Mesendoderm (in vitro differentiated cells): ENCODE data around the gene TMUB2. TPM values are rescaled to one million over a fixed set of nuclear protein-coding genes. Genes with fewer than 3 reads are reported as not detected.
"Not testable (repeated sequence)": the region's sequence is repeated elsewhere in the genome, so short reads cannot be mapped to it uniquely, and the experiment has no call there.

Experiments
- DNase-seq: peaks from one replicate; pipeline ENCODE4 v3.0.0; 2013
- H2AK5ac ChIP-seq: 2 replicates; pipeline ENCODE4 v1.6.1; 2013; ENCODE audit warnings: low read length, inconsistent platforms
- H2BK120ac ChIP-seq: 2 replicates; pipeline ENCODE4 v1.6.1; 2013; ENCODE audit warnings: low read depth, mild to moderate bottlenecking, low read length, moderate library complexity, mixed read lengths
- H2BK15ac ChIP-seq: replicated peaks from 2 replicates; pipeline ENCODE4 v1.6.1; 2013; ENCODE audit warnings: low read depth, mild to moderate bottlenecking, moderate library complexity
- H2BK5ac ChIP-seq: 2 replicates; pipeline ENCODE4 v1.6.1; 2013; ENCODE audit warnings: low read length, inconsistent platforms
- H3K18ac ChIP-seq: 2 replicates; pipeline ENCODE4 v1.6.1; 2013; ENCODE audit warnings: mild to moderate bottlenecking, low read length, mixed read lengths
- H3K23ac ChIP-seq: one replicate; pipeline ENCODE4 v1.6.1; 2013; ENCODE audit warnings: low read length
- H3K27ac ChIP-seq: 2 replicates; pipeline ENCODE4 v1.5.1; 2013; ENCODE audit warnings: low read depth, mild to moderate bottlenecking, inconsistent platforms, low read length, moderate library complexity
- H3K27me3 ChIP-seq: 2 replicates; pipeline ENCODE4 v1.6.1; 2013; ENCODE audit warnings: low read length, control low read depth, mild to moderate bottlenecking, inconsistent platforms; ENCODE audit not compliant: insufficient read depth, poor library complexity
- H3K36me3 ChIP-seq: 2 replicates; pipeline ENCODE4 v1.6.1; 2013; ENCODE audit warnings: low read length, inconsistent platforms; ENCODE audit not compliant: control insufficient read depth, insufficient read depth
- H3K4ac ChIP-seq: one replicate; pipeline ENCODE4 v1.6.1; 2013; ENCODE audit warnings: low read depth, mild to moderate bottlenecking, low read length, moderate library complexity
- H3K4me1 ChIP-seq: 2 replicates; pipeline ENCODE4 v1.6.1; 2013; ENCODE audit warnings: low read depth, low read length, inconsistent platforms; ENCODE audit not compliant: control insufficient read depth
- H3K4me2 ChIP-seq: 2 replicates; pipeline ENCODE4 v1.6.1; 2013; ENCODE audit warnings: low read length
- H3K4me3 ChIP-seq: 2 replicates; pipeline ENCODE4 v1.5.1; 2013; ENCODE audit warnings: mild to moderate bottlenecking, low read length
- H3K56ac ChIP-seq: one replicate; pipeline ENCODE4 v1.6.1; 2013; ENCODE audit warnings: low read length
- H3K79me1 ChIP-seq: 2 replicates; pipeline ENCODE4 v1.6.1; 2013; ENCODE audit warnings: low read length, inconsistent platforms
- H3K79me2 ChIP-seq: 2 replicates; pipeline ENCODE4 v1.6.1; 2013; ENCODE audit warnings: mild to moderate bottlenecking, low read length; ENCODE audit not compliant: control insufficient read depth, insufficient read depth
- H3K9ac ChIP-seq: 2 replicates; pipeline ENCODE4 v1.6.1; 2013; ENCODE audit warnings: low read length, inconsistent platforms
- H4K5ac ChIP-seq: one replicate; pipeline ENCODE4 v1.6.1; 2013; ENCODE audit warnings: low read length
- H4K8ac ChIP-seq: one replicate; pipeline ENCODE4 v1.6.1; 2013; ENCODE audit warnings: low read depth, mild to moderate bottlenecking, control low read depth, low read length, moderate library complexity
- WGBS: extraction: QIAGEN DNeasy Blood & Tissue Kit; methylation state at CpG from one replicate; pipeline ENCODE4 v1.1.7; 2013; ENCODE audit warnings: low lambda C conversion rate, missing lambda C conversion rate; ENCODE audit not compliant: insufficient coverage; ENCODE audit errors: extremely low coverage; 5-methylcytosine and 5-hydroxymethylcytosine counted together
- small RNA-seq: library from polyadenylated mRNA; stranded (forward); fragments of <200 nt; extraction: miRNeasy Mini kit (QIAGEN cat#:217004); gene quantifications from one replicate; pipeline ENCODE3, GENCODE V24; 2013; ENCODE audit not compliant: insufficient read depth

TMUB2 gene

DNA sequence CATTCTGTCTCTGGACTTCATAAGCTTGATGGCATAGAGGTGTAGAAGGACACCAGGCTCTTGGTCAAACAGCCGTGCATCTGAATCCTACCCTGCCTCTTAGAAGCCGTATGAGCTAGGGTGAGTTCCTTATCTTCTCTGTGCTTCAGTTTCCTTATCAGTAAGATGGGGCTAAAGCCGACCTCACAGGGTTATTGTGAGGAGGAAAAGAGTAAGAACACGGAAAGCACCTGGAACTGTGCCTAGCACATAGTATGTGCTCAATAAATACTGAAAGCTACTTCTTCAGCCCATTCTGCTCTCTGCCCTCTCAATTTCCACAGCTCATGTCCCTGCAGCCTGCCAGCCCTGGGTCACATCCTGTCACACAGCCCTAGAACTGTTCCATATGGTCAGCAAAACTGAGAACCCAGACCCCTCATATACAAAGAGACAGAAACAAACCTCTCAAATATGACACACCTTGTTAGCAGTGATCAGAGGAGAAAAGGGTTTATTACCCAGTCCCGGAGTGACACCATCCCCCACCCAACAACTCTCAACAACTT is 49.7 kb downstream of the TMUB2 start:
- Histone ChIP-seq H3K4me3 (no peak overlapping the region), H3K27ac (no peak overlapping the region), H3K36me3 (no peaks in the 10 kb centered on the region)

DNA sequence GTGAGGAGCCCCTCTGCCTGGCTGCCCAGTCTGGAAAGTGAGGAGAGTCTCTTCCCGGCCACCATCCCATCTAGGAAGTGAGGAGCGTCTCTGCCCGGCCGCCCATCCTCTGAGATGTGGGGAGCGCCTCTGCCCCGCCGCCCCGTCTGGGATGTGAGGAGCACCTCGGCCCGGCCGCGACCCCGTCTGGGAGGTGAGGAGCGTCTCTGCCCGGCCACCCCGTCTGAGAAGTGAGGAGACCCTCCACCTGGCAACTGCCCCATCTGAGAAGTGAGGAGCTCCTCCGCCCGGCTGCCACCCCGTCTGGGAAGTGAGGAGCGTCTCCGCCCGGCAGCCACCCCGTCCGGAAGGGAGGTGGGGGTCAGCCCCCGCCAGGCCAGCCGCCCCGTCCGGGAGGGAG is 51.1 kb downstream of the TMUB2 start:
- H3K4me2 ChIP-seq, H3K79me2 ChIP-seq, H3K27ac ChIP-seq, H2BK120ac ChIP-seq, H3K4ac ChIP-seq, H2BK15ac ChIP-seq, H3K23ac ChIP-seq, H3K56ac ChIP-seq, DNase-seq, H3K4me3 ChIP-seq, H3K27me3 ChIP-seq, H4K5ac ChIP-seq, H3K9ac ChIP-seq, H3K79me1 ChIP-seq, H3K4me1 ChIP-seq, H3K36me3 ChIP-seq, H2AK5ac ChIP-seq, H4K8ac ChIP-seq, H3K18ac ChIP-seq, H2BK5ac ChIP-seq: not testable (repeated sequence)
- no CpG with 5 or more reads among the region's 28 CpGs for WGBS

More for the DNA sequence above, 49.7 kb downstream of the TMUB2 start:
- Histone ChIP-seq H3K79me1 (no peaks in the 10 kb centered on the region), H3K18ac (no peak overlapping the region), H2BK120ac (no peak overlapping the region), H4K5ac (no peak overlapping the region), H2BK5ac (no peak overlapping the region), H3K23ac (no peak overlapping the region), H2BK15ac (no peak overlapping the region), H4K8ac (no peak overlapping the region), H3K4ac (no peak overlapping the region), H3K79me2 (no peaks in the 10 kb centered on the region), H3K9ac (no peak overlapping the region), H2AK5ac (no peak overlapping the region), H3K56ac (no peak overlapping the region), H3K4me2 (no peak overlapping the region), H3K27me3 (no peaks in the 10 kb centered on the region), H3K4me1 (no peaks in the 10 kb centered on the region)
- WGBS = no CpG with 5 or more reads among the region's 5 CpGs
- DNase-seq = no peak

DNA sequence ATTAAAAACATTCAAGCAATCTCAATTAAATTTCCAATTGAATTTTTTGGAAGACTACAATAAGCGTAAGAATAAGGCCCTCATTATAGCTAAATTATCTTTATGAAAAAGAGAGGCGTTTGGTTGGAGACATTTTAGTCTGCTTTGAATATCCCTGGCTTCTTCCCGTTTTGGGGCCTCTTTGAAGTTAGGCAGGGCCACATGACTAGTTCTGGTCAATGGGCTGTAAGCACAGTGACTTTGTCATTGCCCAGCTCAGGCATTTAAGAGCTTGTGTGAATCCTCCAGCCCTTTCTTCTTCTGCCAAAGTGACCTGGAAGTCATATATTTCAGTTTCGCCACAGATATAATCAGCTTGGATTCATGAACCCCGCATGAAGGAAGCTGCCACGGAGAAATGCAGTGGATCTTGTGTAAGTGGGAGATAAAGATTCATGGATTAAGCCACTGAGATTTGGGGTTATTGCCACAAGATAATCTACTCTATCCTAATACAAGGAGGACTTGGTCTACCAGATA is 54.4 kb downstream of the TMUB2 start:
- no peak overlapping the region for H4K5ac ChIP-seq
- no peak overlapping the region for H3K18ac ChIP-seq
- no peaks in the 10 kb centered on the region for H3K79me1 ChIP-seq
- no peak overlapping the region for H3K27ac ChIP-seq
- WGBS = no CpG with 5 or more reads among the region's 6 CpGs
- no peaks in the 10 kb centered on the region for H3K36me3 ChIP-seq
- no peak overlapping the region for H3K4me3 ChIP-seq
- no peak overlapping the region for H3K4ac ChIP-seq
- no peak overlapping the region for H3K56ac ChIP-seq
- H2BK5ac ChIP-seq = no peak overlapping the region
- no peak overlapping the region for H2BK15ac ChIP-seq
- no peak overlapping the region for H2BK120ac ChIP-seq
- H3K4me2 ChIP-seq = no peak overlapping the region
- no peak for DNase-seq
- no peak overlapping the region for H2AK5ac ChIP-seq
- no peaks in the 10 kb centered on the region for H3K4me1 ChIP-seq
- H3K23ac ChIP-seq = no peak overlapping the region
- H3K27me3 ChIP-seq = no peaks in the 10 kb centered on the region
- no peak overlapping the region for H4K8ac ChIP-seq
- H3K79me2 ChIP-seq = no peaks in the 10 kb centered on the region
- H3K9ac ChIP-seq = no peak overlapping the region

Small RNA genes within 50 kb of the gene (small RNA-seq; reads per million reads assigned to genes)
- not detected for gene MIR6782
